NT2/D1 (cell line): ENCODE results near the gene GRIA4.

Source experiments
- DNase-seq: peaks from one replicate; pipeline ENCODE4 v3.0.0-alpha.2; 2011; ENCODE audit warnings: low read depth, low spot score
- H3K27me3 ChIP-seq: 2 replicates; pipeline ENCODE4 v1.6.0; 2011; ENCODE audit warnings: mild to moderate bottlenecking; ENCODE audit not compliant: insufficient read length, insufficient read depth
- H3K36me3 ChIP-seq: 2 replicates; pipeline ENCODE4 v1.6.1; 2011; ENCODE audit warnings: mild to moderate bottlenecking, low read length, mixed read lengths; ENCODE audit not compliant: insufficient read depth, insufficient read length
- H3K4me1 ChIP-seq: 2 replicates; pipeline ENCODE4 v1.5.1; 2011; ENCODE audit not compliant: insufficient read depth, insufficient read length
- H3K4me3 ChIP-seq: 2 replicates; pipeline ENCODE4 v1.5.1; 2011; ENCODE audit warnings: low read depth; ENCODE audit not compliant: insufficient read length
- H3K9ac ChIP-seq: 2 replicates; pipeline ENCODE4 v1.6.0; 2011; ENCODE audit warnings: low read depth; ENCODE audit not compliant: insufficient read length
- H3K9me3 ChIP-seq: 2 replicates; pipeline ENCODE4 v1.5.1; 2011; ENCODE audit warnings: mild to moderate bottlenecking, low read length; ENCODE audit not compliant: insufficient read depth
- SUZ12 ChIP-seq: IDR thresholded peaks from 2 replicates; pipeline ENCODE4 v1.6.1; 2011; ENCODE audit not compliant: insufficient read length, insufficient read depth; ENCODE audit errors: extremely low read depth
- YY1 ChIP-seq: IDR thresholded peaks from 2 replicates; pipeline ENCODE4 v1.6.1; 2011; ENCODE audit not compliant: insufficient read length, insufficient read depth
- ZNF274 ChIP-seq: IDR thresholded peaks from 2 replicates; pipeline ENCODE4 v1.6.1; 2011; ENCODE audit warnings: mild to moderate bottlenecking, low read depth, low read length

GRIA4 gene

DNA sequence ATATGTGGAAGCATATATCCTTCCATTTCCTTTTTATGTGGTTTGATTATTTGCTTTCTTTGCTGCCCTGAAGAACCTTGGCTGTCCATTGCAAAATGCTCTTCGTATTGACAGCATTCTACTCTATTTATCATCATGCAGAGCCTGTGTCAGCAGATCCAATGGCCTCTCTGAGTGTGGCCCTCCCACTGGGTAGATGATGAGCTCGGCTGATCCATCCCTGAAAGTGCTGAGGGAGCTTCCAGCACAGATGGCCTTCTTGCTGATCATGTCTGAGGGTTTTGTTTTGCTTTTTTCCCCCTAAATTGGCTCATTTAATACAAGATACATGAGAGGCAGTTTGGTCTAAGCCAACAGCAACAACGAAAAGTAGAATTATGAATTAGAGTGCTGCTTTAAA, 181.0 kb downstream of the GRIA4 start:
- Histone ChIP-seq H3K4me3 (no peak overlapping the region), H3K9me3 (no peaks in the 10 kb centered on the region), H3K27me3 (no peaks in the 10 kb centered on the region), H3K9ac (no peak overlapping the region), H3K4me1 (no peaks in the 10 kb centered on the region), H3K36me3 (no peaks in the 10 kb centered on the region)
- TF ChIP-seq SUZ12: no peak
- TF ChIP-seq ZNF274: no peak
- TF ChIP-seq YY1: no peak
- no peak for DNase-seq

DNA sequence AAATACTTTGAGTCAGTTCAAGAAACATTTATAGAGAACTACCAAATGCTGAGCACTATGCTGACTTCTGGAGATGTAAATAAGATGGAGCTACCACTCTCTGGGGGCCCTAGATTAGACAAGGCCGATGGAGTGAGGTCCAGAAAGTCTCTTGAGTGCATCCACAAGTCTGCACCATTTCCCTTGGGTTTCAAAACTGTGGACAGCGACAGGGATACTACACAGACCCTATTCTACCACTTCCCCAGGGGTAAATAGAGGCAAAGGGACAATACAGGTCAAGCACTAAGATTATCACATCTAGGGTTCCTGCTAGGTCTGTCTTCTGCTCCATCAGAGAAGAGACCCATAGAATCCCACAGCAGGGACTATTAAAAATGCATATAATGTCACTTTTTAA, 183.2 kb downstream of the GRIA4 start:
- no peak for DNase-seq
- TF ChIP-seq SUZ12: no peak
- TF ChIP-seq YY1: no peak
- TF ChIP-seq ZNF274: no peak
- no peaks in the 10 kb centered on the region for H3K36me3 ChIP-seq
- no peak overlapping the region for H3K9ac ChIP-seq
- no peaks in the 10 kb centered on the region for H3K9me3 ChIP-seq
- no peaks in the 10 kb centered on the region for H3K4me1 ChIP-seq
- no peak overlapping the region for H3K4me3 ChIP-seq
- no peaks in the 10 kb centered on the region for H3K27me3 ChIP-seq

DNA sequence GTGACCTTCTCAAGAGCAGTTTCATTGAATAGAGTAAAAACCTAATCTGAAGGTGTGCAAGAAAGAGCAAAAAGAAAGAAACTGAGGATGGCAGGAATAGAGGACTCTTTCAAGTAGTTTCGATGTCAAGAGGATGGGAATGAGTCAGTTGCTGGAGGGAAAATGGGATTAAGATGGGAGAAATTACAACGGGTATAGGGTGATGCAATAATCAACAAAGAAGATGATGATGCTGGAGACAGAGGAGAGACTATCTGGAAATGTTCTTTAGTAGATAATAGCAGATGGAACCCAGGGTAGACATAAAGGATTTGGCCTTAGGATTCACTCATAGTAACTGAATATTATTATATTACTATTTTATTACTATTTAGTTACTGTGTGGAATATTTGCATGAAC, 189.4 kb downstream of the GRIA4 start:
- H3K36me3 ChIP-seq: no peaks in the 10 kb centered on the region
- H3K27me3 ChIP-seq: no peaks in the 10 kb centered on the region
- no peak overlapping the region for H3K4me3 ChIP-seq
- H3K9ac ChIP-seq: no peak overlapping the region
- no peak for TF ChIP-seq ZNF274
- TF ChIP-seq SUZ12: no peak
- no peak for TF ChIP-seq YY1
- no peaks in the 10 kb centered on the region for H3K4me1 ChIP-seq
- no peak for DNase-seq
- no peaks in the 10 kb centered on the region for H3K9me3 ChIP-seq

DNA sequence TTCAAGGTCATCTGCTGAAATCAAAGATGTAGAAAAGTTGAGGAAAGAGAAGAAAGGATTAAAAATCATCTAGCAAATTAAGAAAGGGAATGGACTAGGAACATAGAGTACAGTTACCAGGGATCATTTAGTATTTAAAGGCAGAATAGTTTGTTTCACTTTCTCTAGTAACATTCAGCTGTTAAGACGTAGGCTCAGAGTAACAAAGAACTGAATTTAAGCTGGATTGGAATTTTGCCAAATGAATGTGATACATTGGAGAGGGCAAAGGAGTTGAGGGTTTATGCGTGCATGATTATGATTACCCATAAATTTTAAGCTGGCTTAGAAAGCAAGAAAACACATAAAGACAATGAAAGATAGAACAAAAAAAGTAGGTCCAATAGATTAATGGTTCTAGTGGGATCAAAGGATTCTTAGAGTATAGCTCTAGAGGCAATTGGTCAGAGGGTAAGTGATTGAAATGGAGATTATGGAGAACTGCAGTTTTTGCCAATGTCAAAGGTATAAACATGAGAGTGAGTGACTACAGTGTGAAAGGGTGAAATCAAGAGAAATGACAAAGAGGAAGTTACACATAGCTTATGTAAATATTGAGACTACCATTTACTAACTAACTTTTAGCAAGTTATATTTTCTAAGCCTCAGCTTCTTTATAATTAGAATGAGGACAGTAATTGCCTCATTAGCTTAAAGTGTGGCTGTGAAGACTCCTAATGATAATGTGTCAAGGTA, 190.0 kb downstream of the GRIA4 start:
- Histone ChIP-seq H3K36me3 (no peaks in the 10 kb centered on the region), H3K27me3 (no peaks in the 10 kb centered on the region), H3K4me1 (no peaks in the 10 kb centered on the region), H3K9me3 (no peaks in the 10 kb centered on the region), H3K4me3 (no peak overlapping the region), H3K9ac (no peak overlapping the region)
- TF ChIP-seq SUZ12: no peak
- TF ChIP-seq ZNF274: no peak
- TF ChIP-seq YY1: no peak
- no peak for DNase-seq

DNA sequence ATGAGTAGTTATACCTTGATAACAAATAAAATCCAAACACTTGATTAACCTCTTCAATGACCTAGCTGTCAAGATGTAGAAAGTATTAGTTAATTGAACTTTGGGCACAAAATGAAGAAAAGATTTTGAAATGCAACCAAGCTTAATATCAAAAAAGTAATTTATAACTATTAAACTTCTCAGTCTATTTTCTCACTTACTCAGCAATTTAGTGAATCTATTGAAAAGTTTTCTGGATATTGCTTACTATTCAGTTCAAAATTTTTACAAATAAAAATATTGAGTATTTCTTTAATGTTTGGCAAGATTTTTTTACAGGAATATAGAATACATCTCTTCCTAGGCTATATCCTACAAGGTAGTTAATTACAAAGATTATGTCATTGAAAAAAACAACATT, 192.5 kb downstream of the GRIA4 start:
- TF ChIP-seq YY1 (no peak), SUZ12 (no peak), ZNF274 (no peak)
- Histone ChIP-seq H3K36me3 (no peaks in the 10 kb centered on the region), H3K9me3 (no peaks in the 10 kb centered on the region), H3K27me3 (no peaks in the 10 kb centered on the region), H3K4me3 (no peak overlapping the region), H3K9ac (no peak overlapping the region), H3K4me1 (no peaks in the 10 kb centered on the region)
- DNase-seq: no peak

DNA sequence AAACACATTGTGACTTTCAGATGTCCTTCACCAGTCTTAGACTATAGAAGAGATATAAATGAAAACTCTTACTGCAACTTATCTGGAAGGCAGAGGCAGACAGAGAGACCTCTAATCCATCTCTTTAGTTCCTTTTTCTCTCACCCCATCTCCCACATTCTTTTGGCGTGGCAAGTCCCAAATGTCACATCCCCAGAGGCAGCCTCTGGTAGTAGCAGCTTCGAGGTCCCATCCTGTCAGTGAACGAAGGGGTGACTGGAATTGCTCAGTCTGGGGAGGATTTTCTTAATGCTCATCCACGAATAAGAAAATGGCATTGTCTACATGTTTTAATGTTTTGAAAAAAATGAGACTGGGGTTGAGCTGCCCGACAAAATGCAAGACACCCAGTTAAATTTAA, 201.4 kb downstream of the GRIA4 start:
- TF ChIP-seq SUZ12: no peak
- no peak for TF ChIP-seq ZNF274
- TF ChIP-seq YY1: no peak

DNA sequence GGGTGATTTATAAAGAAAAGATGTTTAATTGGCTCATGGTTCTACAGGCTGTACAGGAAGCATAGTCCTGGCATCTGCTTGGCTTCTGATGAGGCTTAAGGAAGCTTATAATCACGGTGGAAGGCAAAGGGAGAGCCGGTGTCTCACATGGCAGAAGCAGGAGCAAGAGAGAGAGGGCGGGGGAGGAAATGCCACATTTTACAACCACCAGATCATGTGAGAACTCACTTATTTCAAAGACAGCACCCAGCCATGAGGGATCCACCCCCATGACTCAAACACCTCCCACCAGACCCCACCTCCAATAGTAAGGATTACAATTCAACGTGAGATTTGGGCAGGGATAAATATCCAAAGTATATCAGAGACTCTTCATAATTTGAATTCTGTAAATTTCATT, 211.5 kb downstream of the GRIA4 start:
- no peak overlapping the region for H3K4me3 ChIP-seq
- no peak for DNase-seq
- TF ChIP-seq SUZ12 (no peak), ZNF274 (no peak), YY1 (no peak)
- no peaks in the 10 kb centered on the region for H3K4me1 ChIP-seq
- no peaks in the 10 kb centered on the region for H3K27me3 ChIP-seq
- no peaks in the 10 kb centered on the region for H3K36me3 ChIP-seq
- H3K9ac ChIP-seq: no peak overlapping the region
- no peaks in the 10 kb centered on the region for H3K9me3 ChIP-seq

More for the DNA sequence above, 201.4 kb downstream of the GRIA4 start:
- no peak overlapping the region for H3K9ac ChIP-seq
- H3K36me3 ChIP-seq: no peaks in the 10 kb centered on the region
- H3K4me3 ChIP-seq: no peak overlapping the region
- no peaks in the 10 kb centered on the region for H3K27me3 ChIP-seq
- no peaks in the 10 kb centered on the region for H3K9me3 ChIP-seq
- no peaks in the 10 kb centered on the region for H3K4me1 ChIP-seq
- no peak for DNase-seq

DNA sequence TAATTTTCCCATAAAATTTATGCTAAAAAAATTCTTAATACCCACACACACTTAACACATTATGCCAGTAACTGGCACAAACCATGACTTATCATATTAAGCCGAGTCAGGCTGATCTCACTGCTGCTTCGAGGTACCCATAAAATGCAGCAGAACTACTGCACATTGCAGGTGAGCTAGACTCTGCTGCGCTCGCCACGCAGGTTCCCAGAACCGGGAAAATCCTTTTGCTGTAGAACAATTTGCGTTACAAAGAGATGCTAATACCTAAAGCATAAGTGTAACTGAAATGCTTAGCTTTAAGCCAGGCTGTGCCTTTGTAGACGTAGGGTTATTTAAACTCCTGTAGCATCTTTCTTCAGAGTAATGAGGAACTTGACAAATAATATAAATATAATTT, 211.9 kb downstream of the GRIA4 start:
- Histone ChIP-seq H3K27me3 (no peaks in the 10 kb centered on the region), H3K36me3 (no peaks in the 10 kb centered on the region), H3K9ac (no peak overlapping the region), H3K9me3 (no peaks in the 10 kb centered on the region), H3K4me3 (no peak overlapping the region), H3K4me1 (no peaks in the 10 kb centered on the region)
- TF ChIP-seq SUZ12 (no peak), YY1 (no peak), ZNF274 (no peak)
- no peak for DNase-seq
